Esophagus squamous epithelium (tissue), 4 donors: Measurements from ENCODE around the gene SLC38A5.

Source experiments
- POLR2A ChIP-seq, 4 donors: fragments of 450-650 bp; IDR thresholded peaks; one replicate each; pipeline ENCODE4 v1.6.1; 2017; ENCODE audit warnings: antibody characterized with exemption in 4 of 4, mild to moderate bottlenecking in 4 of 4, moderate library complexity in 3 of 4
- TF ChIP-seq, protein P1 (sequence below), 6 experiments: fragments of 450-650 bp in 4 of 6; fragments of 200-600 bp in 2 of 6; sonication (generic) in 2 of 6; IDR thresholded peaks; one replicate each; pipeline ENCODE4 v1.5.1; 2016 to 2019; ENCODE audit warnings: antibody characterized with exemption in 6 of 6, mild to moderate bottlenecking in 4 of 6, moderate library complexity in 4 of 6

DNA sequence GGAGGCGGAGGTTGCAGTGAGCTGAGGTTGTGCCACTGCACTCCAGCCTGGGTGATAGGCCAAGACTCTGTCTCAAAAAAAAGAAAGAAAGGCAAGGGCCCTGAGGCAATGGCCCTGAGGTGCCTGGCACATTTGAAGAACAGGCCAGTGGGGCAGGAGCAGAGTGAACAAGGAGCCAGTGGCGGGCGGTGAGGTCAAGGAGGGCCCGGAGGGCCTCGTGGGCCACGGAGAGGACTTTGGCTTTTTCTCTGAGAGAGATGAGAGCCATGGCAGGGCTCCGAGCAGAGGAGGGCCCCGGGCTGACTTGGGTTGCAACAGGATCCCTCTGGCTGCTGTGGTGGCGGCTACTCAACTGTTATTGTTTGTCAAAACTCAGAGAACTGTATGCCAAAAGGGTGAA is 19.2 kb upstream of the SLC38A5 start:
- TF ChIP-seq, protein P1, sequence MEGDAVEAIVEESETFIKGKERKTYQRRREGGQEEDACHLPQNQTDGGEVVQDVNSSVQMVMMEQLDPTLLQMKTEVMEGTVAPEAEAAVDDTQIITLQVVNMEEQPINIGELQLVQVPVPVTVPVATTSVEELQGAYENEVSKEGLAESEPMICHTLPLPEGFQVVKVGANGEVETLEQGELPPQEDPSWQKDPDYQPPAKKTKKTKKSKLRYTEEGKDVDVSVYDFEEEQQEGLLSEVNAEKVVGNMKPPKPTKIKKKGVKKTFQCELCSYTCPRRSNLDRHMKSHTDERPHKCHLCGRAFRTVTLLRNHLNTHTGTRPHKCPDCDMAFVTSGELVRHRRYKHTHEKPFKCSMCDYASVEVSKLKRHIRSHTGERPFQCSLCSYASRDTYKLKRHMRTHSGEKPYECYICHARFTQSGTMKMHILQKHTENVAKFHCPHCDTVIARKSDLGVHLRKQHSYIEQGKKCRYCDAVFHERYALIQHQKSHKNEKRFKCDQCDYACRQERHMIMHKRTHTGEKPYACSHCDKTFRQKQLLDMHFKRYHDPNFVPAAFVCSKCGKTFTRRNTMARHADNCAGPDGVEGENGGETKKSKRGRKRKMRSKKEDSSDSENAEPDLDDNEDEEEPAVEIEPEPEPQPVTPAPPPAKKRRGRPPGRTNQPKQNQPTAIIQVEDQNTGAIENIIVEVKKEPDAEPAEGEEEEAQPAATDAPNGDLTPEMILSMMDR (IDR thresholded peaks at IDR 0.05), result no peak
- TF ChIP-seq POLR2A (IDR thresholded peaks at IDR 0.05), result no peak
